HEK293 (cell line): Measurements from ENCODE around the gene MRPL14.

Experiments
- CTCF ChIA-PET: fragments of 350-600 bp; formaldehyde crosslinking; extraction: SDS; loops from one replicate; lab custom pipeline; 2021; ENCODE audit warnings: antibody characterized with exemption; lab: Yijun Ruan, JAX
- POLR2A ChIA-PET: fragments of 300-600 bp; formaldehyde crosslinking; extraction: SDS; loops from one replicate; lab custom pipeline; 2020; ENCODE audit warnings: antibody characterized with exemption, inconsistent platforms; lab: Yijun Ruan, JAX
- H3K27ac ChIP-seq: fragments of 200-500 bp; sonication (Bioruptor generic); 2 replicates; pipeline ENCODE4 v1.5.1; 2014; ENCODE audit warnings: low read depth, low read length, control low read depth, inconsistent platforms; ENCODE audit errors: extremely low read depth
- H3K36me3 ChIP-seq, 2 experiments: fragments of 200-500 bp in 1 of 2; sonication (Bioruptor generic) in 1 of 2; 1 replicate in 1 of 2; 2 replicates in 1 of 2; pipeline ENCODE4 v1.5.1; 2014 to 2017; ENCODE audit warnings: inconsistent platforms in 2 of 2, low read length in 2 of 2; ENCODE audit not compliant: control insufficient read depth in 2 of 2, insufficient read depth in 1 of 2
- H3K4me1 ChIP-seq: fragments of 200-500 bp; sonication (Bioruptor generic); 2 replicates; pipeline ENCODE4 v1.5.1; 2014; ENCODE audit warnings: mild to moderate bottlenecking, low read length, inconsistent platforms; ENCODE audit not compliant: control insufficient read depth, insufficient read depth
- H3K4me3 ChIP-seq: 2 replicates; pipeline ENCODE4 v1.5.1; 2011; ENCODE audit warnings: low read depth, mild to moderate bottlenecking, control low read depth, low read length, moderate library complexity
- H3K9me3 ChIP-seq: fragments of 200-500 bp; sonication (Bioruptor generic); 2 replicates; pipeline ENCODE4 v1.5.1; 2014; ENCODE audit warnings: low read depth, low read length, inconsistent platforms; ENCODE audit not compliant: control insufficient read depth, insufficient read depth
- BCL11B ChIP-seq: fragments of 450-650 bp; formaldehyde crosslinking; IDR thresholded peaks from 2 replicates; pipeline ENCODE4 v1.5.1; 2016; ENCODE audit warnings: low read depth, missing biosample characterization, missing genetic modification characterization
- EGR2 ChIP-seq: fragments of 450-650 bp; formaldehyde crosslinking; IDR thresholded peaks from 2 replicates; pipeline ENCODE4 v1.5.1; 2016; ENCODE audit warnings: low read depth, missing biosample characterization, missing genetic modification characterization
- FEZF1 ChIP-seq: fragments of 450-650 bp; formaldehyde crosslinking; IDR thresholded peaks from 2 replicates; pipeline ENCODE4 v1.5.1; 2016; ENCODE audit warnings: missing biosample characterization, missing genetic modification characterization
- GLIS2 ChIP-seq: fragments of 450-650 bp; formaldehyde crosslinking; IDR thresholded peaks from 2 replicates; pipeline ENCODE4 v1.5.1; 2016; ENCODE audit warnings: missing biosample characterization, missing genetic modification characterization
- KLF10 ChIP-seq: fragments of 450-650 bp; IDR thresholded peaks from 2 replicates; pipeline ENCODE4 v1.5.1; 2018; ENCODE audit warnings: missing biosample characterization, mild to moderate bottlenecking, missing genetic modification characterization
- PRDM1 ChIP-seq: fragments of 450-650 bp; formaldehyde crosslinking; IDR thresholded peaks from 2 replicates; pipeline ENCODE4; 2016; ENCODE audit warnings: missing biosample characterization, missing genetic modification characterization
- YY2 ChIP-seq: fragments of 450-650 bp; formaldehyde crosslinking; IDR thresholded peaks from 2 replicates; pipeline ENCODE4 v1.5.1; 2016; ENCODE audit warnings: missing biosample characterization, missing genetic modification characterization
- ZBTB17 ChIP-seq: fragments of 450-650 bp; formaldehyde crosslinking; IDR thresholded peaks from 2 replicates; pipeline ENCODE4 v1.5.1; 2016; ENCODE audit warnings: missing biosample characterization, missing genetic modification characterization
- ZBTB20 ChIP-seq: fragments of 450-650 bp; formaldehyde crosslinking; IDR thresholded peaks from 2 replicates; pipeline ENCODE4 v1.5.1; 2016; ENCODE audit warnings: missing biosample characterization, missing genetic modification characterization
- ZBTB44 ChIP-seq: fragments of 450-650 bp; IDR thresholded peaks from 2 replicates; pipeline ENCODE4 v1.5.1; 2018; ENCODE audit warnings: missing biosample characterization, mild to moderate bottlenecking, missing genetic modification characterization
- ZFHX2 ChIP-seq: fragments of 450-650 bp; formaldehyde crosslinking; conservative IDR thresholded peaks from 2 replicates; pipeline ENCODE4 v1.5.1; 2016; ENCODE audit warnings: missing biosample characterization, missing genetic modification characterization
- ZNF112 ChIP-seq: fragments of 450-650 bp; formaldehyde crosslinking; IDR thresholded peaks from 2 replicates; pipeline ENCODE4 v1.5.0; 2017; ENCODE audit warnings: missing biosample characterization, missing genetic modification characterization
- ZNF140 ChIP-seq: fragments of 450-650 bp; formaldehyde crosslinking; IDR thresholded peaks from 2 replicates; pipeline ENCODE4 v1.5.1; 2016; ENCODE audit warnings: missing biosample characterization, missing genetic modification characterization
- ZNF146 ChIP-seq: fragments of 450-650 bp; formaldehyde crosslinking; IDR thresholded peaks from 2 replicates; pipeline ENCODE4 v1.5.1; 2016; ENCODE audit warnings: missing biosample characterization, missing genetic modification characterization
- ZNF311 ChIP-seq: fragments of 450-650 bp; formaldehyde crosslinking; IDR thresholded peaks from 2 replicates; pipeline ENCODE4 v1.5.1; 2017; ENCODE audit warnings: missing biosample characterization, missing genetic modification characterization, borderline replicate concordance
- ZNF366 ChIP-seq: fragments of 450-650 bp; formaldehyde crosslinking; conservative IDR thresholded peaks from 2 replicates; pipeline ENCODE4 v1.5.1; 2016; ENCODE audit warnings: missing biosample characterization, missing genetic modification characterization
- ZNF423 ChIP-seq: fragments of 450-650 bp; formaldehyde crosslinking; IDR thresholded peaks from 2 replicates; pipeline ENCODE4 v1.5.1; 2016; ENCODE audit warnings: missing biosample characterization, missing genetic modification characterization
- ZNF449 ChIP-seq: fragments of 450-650 bp; formaldehyde crosslinking; IDR thresholded peaks from 2 replicates; pipeline ENCODE4 v1.5.1; 2017; ENCODE audit warnings: missing biosample characterization, mild to moderate bottlenecking, missing genetic modification characterization, moderate library complexity
- ZNF501 ChIP-seq: fragments of 450-650 bp; formaldehyde crosslinking; IDR thresholded peaks from 2 replicates; pipeline ENCODE4 v1.5.1; 2016; ENCODE audit warnings: missing biosample characterization, missing genetic modification characterization
- ZNF510 ChIP-seq: fragments of 450-650 bp; formaldehyde crosslinking; IDR thresholded peaks from 2 replicates; pipeline ENCODE4 v1.5.1; 2018; ENCODE audit warnings: mild to moderate bottlenecking, missing genetic modification characterization, missing biosample characterization; ENCODE audit not compliant: insufficient replicate concordance
- ZNF544 ChIP-seq: fragments of 450-650 bp; formaldehyde crosslinking; IDR thresholded peaks from 2 replicates; pipeline ENCODE4 v1.5.0; 2017; ENCODE audit warnings: missing biosample characterization, missing genetic modification characterization
- ZNF585B ChIP-seq: fragments of 450-650 bp; formaldehyde crosslinking; IDR thresholded peaks from 2 replicates; pipeline ENCODE4 v1.5.1; 2016; ENCODE audit warnings: missing biosample characterization, missing genetic modification characterization
- ZNF600 ChIP-seq: fragments of 450-650 bp; formaldehyde crosslinking; IDR thresholded peaks from 2 replicates; pipeline ENCODE4 v1.5.1; 2016; ENCODE audit warnings: missing biosample characterization, missing genetic modification characterization
- ZNF621 ChIP-seq: fragments of 450-650 bp; formaldehyde crosslinking; IDR thresholded peaks from 2 replicates; pipeline ENCODE4 v1.5.1; 2017; ENCODE audit warnings: missing biosample characterization, missing genetic modification characterization
- ZNF747 ChIP-seq: fragments of 450-650 bp; formaldehyde crosslinking; IDR thresholded peaks from 2 replicates; pipeline ENCODE4 v1.5.1; 2016; ENCODE audit warnings: missing biosample characterization, missing genetic modification characterization

MRPL14 gene

GRCh38 chr6:44084231-44085014 is 42.8 kb downstream of the MRPL14 start:
- Histone ChIP-seq H3K27ac (no peak overlapping the region), H3K9me3 (no peaks in the 10 kb centered on the region), H3K36me3 (peaks cover 0 to 7% of the 10 kb centered on the region in 2 experiments; a peak in 1 of 3 replicates), H3K4me3 (no peak overlapping the region), H3K4me1 (no peaks in the 10 kb centered on the region)
- ChIA-PET CTCF (interaction anchor here (0.5 to 5.5 kb wide), 9 partner anchors 10 to 1810 kb away, joined by 3 to 43 read pairs (median 3); partner anchors contain the start of gene VEGFA), POLR2A (interaction anchor here (0.6 to 1.4 kb wide), 2 partner anchors 15 to 162 kb away, joined by 4 to 6 read pairs; partner anchors contain the start of gene HSP90AB1)
- TF ChIP-seq ZNF600 (tag by site-specific recombination) (peak; percentile 27; the same call in 1 of the 2 replicates), PRDM1 (tag by site-specific recombination) (no peak), FEZF1 (peak; percentile 79), ZBTB20 (tag by site-specific recombination) (peak; percentile 53; the same call in 1 of the 2 replicates)

GRCh38 chr6:44082872-44083321 is 44.4 kb downstream of the MRPL14 start:
- H3K27ac ChIP-seq: no peak overlapping the region
- H3K9me3 ChIP-seq: no peaks in the 10 kb centered on the region
- no peaks in the 10 kb centered on the region for H3K36me3 ChIP-seq
- TF ChIP-seq ZNF621: no peak
- TF ChIP-seq ZBTB17: no peak
- no peak for TF ChIP-seq ZNF544 (tag by site-specific recombination)
- TF ChIP-seq GLIS2 (tag by site-specific recombination): no peak
- TF ChIP-seq ZNF311 (tag by site-specific recombination): no peak
- no peak for TF ChIP-seq ZNF140 (tag by site-specific recombination)
- TF ChIP-seq YY2 (tag by site-specific recombination): no peak
- no peak for TF ChIP-seq ZFHX2
- TF ChIP-seq ZBTB44 (tag by site-specific recombination): no peak
- TF ChIP-seq ZNF501 (tag by site-specific recombination): no peak
- TF ChIP-seq BCL11B (tag by site-specific recombination): no peak
- TF ChIP-seq ZNF585B (tag by site-specific recombination): no peak
- TF ChIP-seq ZNF747: no peak
- no peaks in the 10 kb centered on the region for H3K4me1 ChIP-seq
- ChIA-PET POLR2A (interaction anchor here (1.3 kb wide), 1 partner anchor 313 kb away, joined by 4 read pairs; the partner anchor contains the start of gene VEGFA), CTCF (interaction anchor here (0.5 to 5.6 kb wide), 10 partner anchors 15 to 474 kb away, joined by 3 to 63 read pairs (median 3); partner anchors contain the start of genes AARS2 and VEGFA)
- H3K4me3 ChIP-seq: no peak overlapping the region

- POLR2A ChIA-PET: no interaction called here
- Histone ChIP-seq H3K4me3 (no peak overlapping the region), H3K4me1 (no peaks in the 10 kb centered on the region), H3K27ac (no peak overlapping the region), H3K36me3 (no peaks in the 10 kb centered on the region)
- no peak for TF ChIP-seq ZNF366 (tag by site-specific recombination)
- TF ChIP-seq ZNF112: no peak
- no peak for TF ChIP-seq ZNF146
- no peak for TF ChIP-seq ZNF311 (tag by site-specific recombination)
- TF ChIP-seq EGR2 (tag by site-specific recombination): no peak
- TF ChIP-seq ZNF423 (tag by site-specific recombination): no peak
- TF ChIP-seq ZNF449 (tag by site-specific recombination): no peak
- no peak for TF ChIP-seq FEZF1
- no peak for TF ChIP-seq KLF10 (tag by site-specific recombination)
- no peak for TF ChIP-seq ZNF510 (tag by site-specific recombination)
- TF ChIP-seq, all 188 proteins: peak for 0
- CTCF ChIA-PET: interaction anchor here (0.6 to 5.6 kb wide), 7 partner anchors 156 to 473 kb away, joined by 3 to 89 read pairs (median 8); partner anchors contain the start of gene VEGFA
- no peaks in the 10 kb centered on the region for H3K9me3 ChIP-seq
These were observed 45.5 kb downstream of the MRPL14 start for GRCh38 chr6:44081753-44082152.
